Stimulated activated naive B cell treated with anti-CD40 and anti-IgM and Interleukin-4, amounts not matched to agents 10 μg/mL and 1 μg/mL and 100 μg/mL, for 72 hours (primary cell): ENCODE data around the gene ZER1.
A peak's percentile ranks its signal among the peaks of the same experiment; 100 is the strongest.

Experiments
- ATAC-seq, 2 donors: fragments of 150-1000 bp; cut with Tn5 transposase; replicated peaks; 2 replicates each; pipeline ENCODE4 v1.10.0; 2021; ENCODE audit warnings: moderate library complexity in 1 of 2
- DNase-seq: peaks from one replicate; pipeline ENCODE4 v3.0.0; 2021
- H3K27ac Mint-ChIP-seq: one replicate; pipeline ENCODE4 v1.8.0; 2022; ENCODE audit warnings: mild to moderate bottlenecking, mixed read lengths
- H3K27me3 Mint-ChIP-seq, 2 donors: one replicate each; pipeline ENCODE4 v1.8.0; 2022; ENCODE audit warnings: mixed read lengths in 2 of 2
- H3K36me3 Mint-ChIP-seq, 2 donors: one replicate each; pipeline ENCODE4 v1.8.0; 2022; ENCODE audit warnings: mixed read lengths in 2 of 2, mild to moderate bottlenecking in 1 of 2
- H3K4me1 Mint-ChIP-seq, 2 donors: one replicate each; pipeline ENCODE4 v1.8.0; 2022; ENCODE audit warnings: mixed read lengths in 2 of 2, mild to moderate bottlenecking in 1 of 2
- H3K4me3 Mint-ChIP-seq, 2 donors: one replicate each; pipeline ENCODE4 v1.8.0; 2022; ENCODE audit warnings: mild to moderate bottlenecking in 2 of 2, mixed read lengths in 2 of 2, moderate library complexity in 1 of 2
- H3K9me3 Mint-ChIP-seq, 2 donors: one replicate each; pipeline ENCODE4 v1.8.0; 2022; ENCODE audit warnings: mixed read lengths in 2 of 2, mild to moderate bottlenecking in 1 of 2

Gene ZER1

GRCh38 chr9:128721487-128722010 is 50.2 kb downstream of the ZER1 start:
- no peaks in the 10 kb centered on the region for H3K27me3 Mint-ChIP-seq
- DNase-seq (no peak), ATAC-seq (no peak)
- H3K36me3 Mint-ChIP-seq, result peaks cover 32 to 39% of the 10 kb centered on the region in 2 donors
- no peak overlapping the region for H3K27ac Mint-ChIP-seq
- H3K9me3 Mint-ChIP-seq, result no peaks in the 10 kb centered on the region
- peaks cover 27 to 38% of the 10 kb centered on the region in 2 donors for H3K4me1 Mint-ChIP-seq
- H3K4me3 Mint-ChIP-seq, result peak overlapping the region; percentile 13 to 35

- ATAC-seq, result no peak
- peaks cover 30 to 39% of the 10 kb centered on the region in 2 donors for H3K36me3 Mint-ChIP-seq
- no peak overlapping the region for H3K4me3 Mint-ChIP-seq
- H3K9me3 Mint-ChIP-seq, result no peaks in the 10 kb centered on the region
- H3K27ac Mint-ChIP-seq, result peak overlapping the region; percentile 38
- no peaks in the 10 kb centered on the region for H3K27me3 Mint-ChIP-seq
- DNase-seq, result no peak
- peaks cover 25 to 38% of the 10 kb centered on the region in 2 donors for H3K4me1 Mint-ChIP-seq
Measured at GRCh38 chr9:128720841-128721486, 50.8 kb downstream of the ZER1 start.

- no peak for ATAC-seq
- Mint-ChIP-seq H3K9me3 (no peaks in the 10 kb centered on the region), H3K27me3 (no peaks in the 10 kb centered on the region), H3K36me3 (peaks cover 30 to 42% of the 10 kb centered on the region in 2 donors), H3K4me1 (peaks cover 21 to 35% of the 10 kb centered on the region in 2 donors), H3K27ac (peak overlapping the region; percentile 56), H3K4me3 (no peak overlapping the region)
- no peak for DNase-seq
Measured at GRCh38 chr9:128719919-128720605, 51.7 kb downstream of the ZER1 start.

- Mint-ChIP-seq H3K9me3 (no peaks in the 10 kb centered on the region), H3K27ac (no peak overlapping the region), H3K27me3 (no peaks in the 10 kb centered on the region), H3K4me3 (no peak overlapping the region), H3K4me1 (peaks cover 14 to 25% of the 10 kb centered on the region in 2 donors), H3K36me3 (peaks cover 40 to 46% of the 10 kb centered on the region in 2 donors)
- no peak for ATAC-seq
- DNase-seq, result no peak
Measured at GRCh38 chr9:128718475-128718874, 53.3 kb downstream of the ZER1 start.

- H3K27me3 Mint-ChIP-seq, result no peaks in the 10 kb centered on the region
- H3K36me3 Mint-ChIP-seq, result peaks cover 40 to 46% of the 10 kb centered on the region in 2 donors
- no peak overlapping the region for H3K27ac Mint-ChIP-seq
Measured at GRCh38 chr9:128718047-128718446, 53.7 kb downstream of the ZER1 start.

GRCh38 chr9:128716581-128717254 is 55.0 kb downstream of the ZER1 start:
- H3K27me3 Mint-ChIP-seq, result no peaks in the 10 kb centered on the region
- H3K36me3 Mint-ChIP-seq, result peaks cover 35 to 41% of the 10 kb centered on the region in 2 donors
- H3K4me3 Mint-ChIP-seq, result no peak overlapping the region
- no peaks in the 10 kb centered on the region for H3K9me3 Mint-ChIP-seq
- H3K4me1 Mint-ChIP-seq, result peaks cover 2 to 8% of the 10 kb centered on the region in 2 donors
- peak in 1 of 2 donors; percentile 9 for ATAC-seq
- H3K27ac Mint-ChIP-seq, result peak overlapping the region; percentile 38
- no peak for DNase-seq

More at GRCh38 chr9:128718047-128718446, 53.7 kb downstream of the ZER1 start:
- peaks cover 14 to 22% of the 10 kb centered on the region in 2 donors for H3K4me1 Mint-ChIP-seq
- H3K9me3 Mint-ChIP-seq, result no peaks in the 10 kb centered on the region
- H3K4me3 Mint-ChIP-seq, result no peak overlapping the region
- ATAC-seq (no peak), DNase-seq (no peak)

- H3K9me3 Mint-ChIP-seq, result no peaks in the 10 kb centered on the region
- ATAC-seq, result no peak
- peaks cover 26 to 29% of the 10 kb centered on the region in 2 donors for H3K36me3 Mint-ChIP-seq
- no peak overlapping the region for H3K4me3 Mint-ChIP-seq
- no peaks in the 10 kb centered on the region for H3K27me3 Mint-ChIP-seq
- no peak overlapping the region for H3K27ac Mint-ChIP-seq
- no peaks in the 10 kb centered on the region for H3K4me1 Mint-ChIP-seq
- no peak for DNase-seq
Measured at GRCh38 chr9:128715436-128715750, 56.3 kb downstream of the ZER1 start.

GRCh38 chr9:128714586-128715435 is 56.9 kb downstream of the ZER1 start:
- ATAC-seq (no peak), DNase-seq (no peak)
- Mint-ChIP-seq H3K27ac (peak overlapping the region; percentile 31), H3K4me1 (no peaks in the 10 kb centered on the region), H3K36me3 (peaks cover 24 to 27% of the 10 kb centered on the region in 2 donors), H3K9me3 (no peaks in the 10 kb centered on the region), H3K27me3 (no peaks in the 10 kb centered on the region), H3K4me3 (no peak overlapping the region)

- no peaks in the 10 kb centered on the region for H3K4me1 Mint-ChIP-seq
- no peak overlapping the region for H3K27ac Mint-ChIP-seq
- no peak for DNase-seq
- no peak for ATAC-seq
- H3K36me3 Mint-ChIP-seq, result peaks cover 21 to 23% of the 10 kb centered on the region in 2 donors
- H3K4me3 Mint-ChIP-seq, result no peak overlapping the region
- no peaks in the 10 kb centered on the region for H3K9me3 Mint-ChIP-seq
- no peaks in the 10 kb centered on the region for H3K27me3 Mint-ChIP-seq
Measured at GRCh38 chr9:128713941-128714573, 57.7 kb downstream of the ZER1 start.

- Mint-ChIP-seq H3K27me3 (no peaks in the 10 kb centered on the region), H3K4me1 (no peaks in the 10 kb centered on the region), H3K27ac (no peak overlapping the region), H3K9me3 (no peaks in the 10 kb centered on the region), H3K36me3 (peaks cover 21 to 23% of the 10 kb centered on the region in 2 donors), H3K4me3 (no peak overlapping the region)
- ATAC-seq, result no peak
- no peak for DNase-seq
Measured at GRCh38 chr9:128713411-128713780, 58.3 kb downstream of the ZER1 start.

- H3K9me3 Mint-ChIP-seq, result no peaks in the 10 kb centered on the region
- ATAC-seq, result no peak
Measured at GRCh38 chr9:128712451-128713410, 59.0 kb downstream of the ZER1 start.

GRCh38 chr9:128707446-128707845 is 64.3 kb downstream of the ZER1 start:
- H3K4me1 Mint-ChIP-seq, result peaks cover 6 to 8% of the 10 kb centered on the region in 2 donors
- ATAC-seq, result no peak
- H3K4me3 Mint-ChIP-seq, result no peak overlapping the region
- H3K27ac Mint-ChIP-seq, result no peak overlapping the region
- peaks cover 4 to 8% of the 10 kb centered on the region in 2 donors for H3K36me3 Mint-ChIP-seq
- H3K9me3 Mint-ChIP-seq, result no peaks in the 10 kb centered on the region
- no peaks in the 10 kb centered on the region for H3K27me3 Mint-ChIP-seq
- DNase-seq, result no peak

More at GRCh38 chr9:128712451-128713410, 59.0 kb downstream of the ZER1 start:
- H3K27me3 Mint-ChIP-seq, result no peaks in the 10 kb centered on the region
- H3K27ac Mint-ChIP-seq, result no peak overlapping the region
- DNase-seq, result no peak
- no peaks in the 10 kb centered on the region for H3K4me1 Mint-ChIP-seq
- H3K36me3 Mint-ChIP-seq, result peaks cover 19% of the 10 kb centered on the region in 2 donors
- H3K4me3 Mint-ChIP-seq, result no peak overlapping the region
